ENCODE results near the gene ARL6.
A peak's percentile ranks its signal among the peaks of the same experiment; 100 is the strongest.

Gene ARL6

GRCh38 chr3:97764407-97765238 lies at the start of gene ARL6:
Gene ARL6 (plus strand): TSS chr3:97764758. CDS start chr3:97768108, 3,350 bp downstream.
- peak; percentile 55 for TF ChIP-seq POLR2A (IDR thresholded peaks at IDR 0.05; ENCODE audit: low read length)
- TF ChIP-seq GATA1 (IDR thresholded peaks at IDR 0.05; ENCODE audit: low read depth, low read length): no peak
- DNase-seq: peak; percentile 82 to 87

- DNase-seq: peak; percentile 61 to 77
- TF ChIP-seq POLR2A (IDR thresholded peaks at IDR 0.05; ENCODE audit: low read length): no peak
- TF ChIP-seq GATA1 (IDR thresholded peaks at IDR 0.05; ENCODE audit: low read depth, low read length): no peak
Measured at GRCh38 chr3:97719156-97719821, 45.3 kb upstream of the ARL6 start.

- DNase-seq: no peak
- TF ChIP-seq GATA1 (IDR thresholded peaks at IDR 0.05; ENCODE audit: low read depth, low read length): no peak
- no peak for TF ChIP-seq POLR2A (IDR thresholded peaks at IDR 0.05; ENCODE audit: low read length)
Measured at GRCh38 chr3:97720417-97720816, 44.1 kb upstream of the ARL6 start.

GRCh38 chr3:97721446-97721845 lies 43.1 kb upstream of the ARL6 start:
- DNase-seq: no peak

GRCh38 chr3:97736928-97737327 lies 27.6 kb upstream of the ARL6 start:
- TF ChIP-seq POLR2A (IDR thresholded peaks at IDR 0.05; ENCODE audit: low read length) (no peak), GATA1 (IDR thresholded peaks at IDR 0.05; ENCODE audit: low read depth, low read length) (no peak)
- no peak for DNase-seq

More at GRCh38 chr3:97721446-97721845, 43.1 kb upstream of the ARL6 start:
- TF ChIP-seq GATA1 (IDR thresholded peaks at IDR 0.05; ENCODE audit: low read depth, low read length) (no peak), POLR2A (IDR thresholded peaks at IDR 0.05; ENCODE audit: low read length) (no peak)

- TF ChIP-seq POLR2A (IDR thresholded peaks at IDR 0.05; ENCODE audit: low read length) (no peak), GATA1 (IDR thresholded peaks at IDR 0.05; ENCODE audit: low read depth, low read length) (no peak)
- DNase-seq: no peak
Measured at GRCh38 chr3:97738761-97739160, 25.8 kb upstream of the ARL6 start.

GRCh38 chr3:97742036-97742435 lies 22.5 kb upstream of the ARL6 start:
- no peak for DNase-seq
- TF ChIP-seq POLR2A (IDR thresholded peaks at IDR 0.05; ENCODE audit: low read length) (no peak), GATA1 (IDR thresholded peaks at IDR 0.05; ENCODE audit: low read depth, low read length) (no peak)

- TF ChIP-seq POLR2A (IDR thresholded peaks at IDR 0.05; ENCODE audit: low read length) (no peak), GATA1 (IDR thresholded peaks at IDR 0.05; ENCODE audit: low read depth, low read length) (no peak)
Measured at GRCh38 chr3:97744289-97744688, 20.3 kb upstream of the ARL6 start.

GRCh38 chr3:97763586-97764406 lies 762 bp upstream of the ARL6 start:
- no peak for TF ChIP-seq GATA1 (IDR thresholded peaks at IDR 0.05; ENCODE audit: low read depth, low read length)
- no peak for TF ChIP-seq POLR2A (IDR thresholded peaks at IDR 0.05; ENCODE audit: low read length)
- DNase-seq: no peak

More at GRCh38 chr3:97744289-97744688, 20.3 kb upstream of the ARL6 start:
- no peak for DNase-seq

- TF ChIP-seq POLR2A (IDR thresholded peaks at IDR 0.05; ENCODE audit: low read length) (no peak), GATA1 (IDR thresholded peaks at IDR 0.05; ENCODE audit: low read depth, low read length) (no peak)
- no peak for DNase-seq
Measured at GRCh38 chr3:97765336-97765735, 778 bp downstream of the ARL6 start.

- DNase-seq: no peak
- TF ChIP-seq POLR2A (IDR thresholded peaks at IDR 0.05; ENCODE audit: low read length): no peak
- no peak for TF ChIP-seq GATA1 (IDR thresholded peaks at IDR 0.05; ENCODE audit: low read depth, low read length)
Measured at GRCh38 chr3:97772926-97773325, 8.4 kb downstream of the ARL6 start.

GRCh38 chr3:97778152-97778551 lies 13.6 kb downstream of the ARL6 start:
- DNase-seq: no peak
- no peak for TF ChIP-seq POLR2A (IDR thresholded peaks at IDR 0.05; ENCODE audit: low read length)

GRCh38 chr3:97793420-97794019 lies 29.0 kb downstream of the ARL6 start:
- TF ChIP-seq GATA1 (IDR thresholded peaks at IDR 0.05; ENCODE audit: low read depth, low read length) (no peak), POLR2A (IDR thresholded peaks at IDR 0.05; ENCODE audit: low read length) (no peak)
- DNase-seq: peak; percentile 50 to 73

Measured in erythroblast (primary cell).